Endothelial cell (in vitro differentiated cells): ENCODE results near the gene EPS8L1. TPM values are rescaled to one million over a fixed set of nuclear protein-coding genes. Genes with fewer than 3 reads are reported as not detected.

Experiments
- DNase-seq: peaks from one replicate; pipeline ENCODE4 v3.0.0; 2021; ENCODE audit warnings: low spot score
- H3K27ac Mint-ChIP-seq: one replicate; pipeline ENCODE4 v1.8.0; 2021; ENCODE audit warnings: mixed read lengths, inconsistent platforms; ENCODE audit not compliant: unreplicated experiment
- H3K27me3 Mint-ChIP-seq: one replicate; pipeline ENCODE4 v1.8.0; 2021; ENCODE audit warnings: mild to moderate bottlenecking, moderate library complexity, mixed read lengths, inconsistent platforms; ENCODE audit not compliant: unreplicated experiment
- H3K36me3 Mint-ChIP-seq: one replicate; pipeline ENCODE4 v1.8.0; 2021; ENCODE audit warnings: mild to moderate bottlenecking, low read depth, mixed read lengths, inconsistent platforms; ENCODE audit not compliant: unreplicated experiment
- H3K4me1 Mint-ChIP-seq: one replicate; pipeline ENCODE4 v1.8.0; 2021; ENCODE audit warnings: mild to moderate bottlenecking, mixed read lengths, inconsistent platforms; ENCODE audit not compliant: unreplicated experiment
- H3K4me3 Mint-ChIP-seq: one replicate; pipeline ENCODE4 v1.8.0; 2021; ENCODE audit warnings: mild to moderate bottlenecking, mixed read lengths, inconsistent platforms; ENCODE audit not compliant: unreplicated experiment
- H3K9me3 Mint-ChIP-seq: one replicate; pipeline ENCODE4 v1.8.0; 2021; ENCODE audit warnings: mixed read lengths, inconsistent platforms; ENCODE audit not compliant: unreplicated experiment
- total RNA-seq: library from RNA; stranded (reverse); fragmentation: NEBNext Ultra II Directional; extraction: Animal tissue kit (Norgen Biotek cat#: 25700); gene quantifications from one replicate; pipeline ENCODE4 v1.2.1, GENCODE V29; 2021; ENCODE audit not compliant: unreplicated experiment
- TF ChIP-seq, protein P1 (sequence below): fragments of 200-600 bp; sonication (generic); IDR thresholded peaks from one replicate; pipeline ENCODE4 v1.5.0; 2021; ENCODE audit warnings: antibody characterized with exemption; ENCODE audit not compliant: unreplicated experiment

The EPS8L1 gene
- total RNA-seq, 1 donor from 2014 or later, result 24.6 TPM

DNA sequence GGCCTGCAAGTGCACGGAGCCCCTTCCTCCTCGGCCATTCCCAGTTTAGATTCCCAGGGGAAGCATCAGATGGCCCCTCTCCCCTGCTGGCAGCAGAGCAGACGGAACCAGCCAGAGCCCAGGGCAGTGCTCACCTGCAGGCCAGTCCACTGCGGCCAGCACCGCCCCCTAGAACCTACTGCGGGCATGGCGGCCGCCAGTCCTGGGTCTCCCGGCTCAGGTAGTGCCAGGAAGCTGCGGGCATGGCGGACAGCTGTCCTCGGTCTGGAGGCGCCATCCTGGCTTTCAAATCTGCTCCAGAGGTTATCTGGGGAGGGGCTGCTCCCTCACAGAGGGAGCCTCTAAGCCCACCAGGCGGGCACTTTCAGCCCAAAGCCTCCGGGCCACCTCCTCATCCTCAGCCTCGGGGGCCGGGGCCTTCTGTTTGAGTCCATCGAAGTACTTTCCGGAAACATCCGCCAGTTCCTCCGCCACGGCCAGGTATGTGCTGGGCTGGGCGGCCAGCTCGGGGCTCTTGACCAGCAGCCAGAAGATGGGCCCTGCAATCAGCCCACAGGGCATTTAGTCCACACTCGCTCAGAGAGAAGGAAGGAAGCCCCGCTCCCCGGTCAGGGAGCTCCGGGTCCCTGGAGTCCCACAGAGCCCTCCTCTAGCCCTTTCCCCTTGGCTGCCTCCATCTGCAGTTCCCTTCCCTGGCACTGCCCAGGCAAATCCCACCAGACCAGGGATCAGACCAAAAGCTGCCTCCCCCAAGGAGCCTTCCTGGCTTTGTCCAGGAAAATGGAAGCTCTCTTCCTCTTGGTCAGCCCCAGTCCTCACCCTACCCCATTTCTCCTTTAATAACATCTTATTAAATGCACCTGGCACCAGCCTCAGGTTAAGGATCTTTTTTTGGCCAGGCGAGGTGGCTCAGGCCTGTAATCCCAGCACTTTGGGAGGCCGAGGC is 30.6 kb upstream of the EPS8L1 start:
- peaks cover 14% of the 10 kb centered on the region for H3K4me1 Mint-ChIP-seq
- peaks cover 6% of the 10 kb centered on the region for H3K27me3 Mint-ChIP-seq
- no peak overlapping the region for H3K27ac Mint-ChIP-seq
- TF ChIP-seq, protein P1, sequence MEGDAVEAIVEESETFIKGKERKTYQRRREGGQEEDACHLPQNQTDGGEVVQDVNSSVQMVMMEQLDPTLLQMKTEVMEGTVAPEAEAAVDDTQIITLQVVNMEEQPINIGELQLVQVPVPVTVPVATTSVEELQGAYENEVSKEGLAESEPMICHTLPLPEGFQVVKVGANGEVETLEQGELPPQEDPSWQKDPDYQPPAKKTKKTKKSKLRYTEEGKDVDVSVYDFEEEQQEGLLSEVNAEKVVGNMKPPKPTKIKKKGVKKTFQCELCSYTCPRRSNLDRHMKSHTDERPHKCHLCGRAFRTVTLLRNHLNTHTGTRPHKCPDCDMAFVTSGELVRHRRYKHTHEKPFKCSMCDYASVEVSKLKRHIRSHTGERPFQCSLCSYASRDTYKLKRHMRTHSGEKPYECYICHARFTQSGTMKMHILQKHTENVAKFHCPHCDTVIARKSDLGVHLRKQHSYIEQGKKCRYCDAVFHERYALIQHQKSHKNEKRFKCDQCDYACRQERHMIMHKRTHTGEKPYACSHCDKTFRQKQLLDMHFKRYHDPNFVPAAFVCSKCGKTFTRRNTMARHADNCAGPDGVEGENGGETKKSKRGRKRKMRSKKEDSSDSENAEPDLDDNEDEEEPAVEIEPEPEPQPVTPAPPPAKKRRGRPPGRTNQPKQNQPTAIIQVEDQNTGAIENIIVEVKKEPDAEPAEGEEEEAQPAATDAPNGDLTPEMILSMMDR, result no peak
- peaks cover 9% of the 10 kb centered on the region for H3K36me3 Mint-ChIP-seq
- no peaks in the 10 kb centered on the region for H3K9me3 Mint-ChIP-seq
- H3K4me3 Mint-ChIP-seq, result no peak overlapping the region
- DNase-seq, result no peak

DNA sequence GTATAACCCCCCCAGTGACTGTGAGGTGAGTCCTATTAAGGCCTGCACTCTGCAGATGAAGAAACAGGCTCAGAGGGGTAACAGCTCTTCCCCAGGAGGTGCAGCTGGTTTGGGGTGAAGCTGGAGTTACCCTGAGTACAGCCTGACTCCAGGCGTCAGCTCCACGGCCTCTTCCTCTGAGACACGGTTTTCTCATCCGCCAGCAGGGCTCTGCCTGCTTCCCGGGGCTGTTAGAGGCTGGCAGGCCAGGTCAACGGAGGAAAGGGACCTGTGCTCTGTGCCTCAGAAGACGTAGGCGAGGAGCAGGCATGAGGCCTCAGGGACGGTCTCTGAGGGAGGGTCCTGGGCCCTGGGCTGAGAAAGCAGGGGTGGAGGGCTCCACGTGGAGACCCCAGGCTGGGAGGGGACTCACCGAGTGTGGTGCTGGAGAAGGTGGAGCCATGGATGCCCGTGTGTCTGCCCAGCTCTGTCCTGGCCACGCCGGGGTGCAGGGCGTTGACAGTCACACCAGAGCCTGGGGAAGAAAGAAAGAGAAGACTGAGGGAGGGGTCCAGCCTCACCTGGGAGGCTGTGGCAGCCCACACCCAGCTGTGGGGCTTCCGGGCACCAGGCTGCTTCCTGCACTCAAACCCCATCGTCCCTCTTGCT is 28.6 kb upstream of the EPS8L1 start:
- H3K36me3 Mint-ChIP-seq, result peaks cover 7% of the 10 kb centered on the region
- TF ChIP-seq, protein P1, result no peak
- H3K27ac Mint-ChIP-seq, result no peak overlapping the region
- DNase-seq, result no peak
- H3K27me3 Mint-ChIP-seq, result peaks cover 3% of the 10 kb centered on the region
- peaks cover 7% of the 10 kb centered on the region for H3K4me1 Mint-ChIP-seq
- H3K9me3 Mint-ChIP-seq, result no peaks in the 10 kb centered on the region
- no peak overlapping the region for H3K4me3 Mint-ChIP-seq

DNA sequence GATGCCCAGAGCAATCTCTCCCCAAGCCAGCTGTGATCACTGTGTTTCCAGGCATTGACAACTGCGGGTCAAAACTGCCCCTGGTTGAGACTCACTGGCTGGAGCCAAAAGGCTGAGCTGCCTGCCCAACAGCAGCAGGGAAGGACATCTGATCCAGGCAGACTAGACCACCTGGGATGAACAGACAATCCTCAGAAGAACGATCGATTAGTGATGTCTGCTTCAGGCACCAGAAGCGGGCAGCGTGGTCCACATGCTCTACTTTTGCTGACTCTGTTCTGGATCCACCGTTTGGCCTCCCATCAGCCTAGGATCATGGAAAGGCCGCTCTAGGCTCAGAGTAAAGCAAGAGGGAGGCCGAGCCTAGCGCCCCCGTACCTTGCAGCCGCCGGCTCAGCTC is 27.7 kb upstream of the EPS8L1 start:
- TF ChIP-seq, protein P1, result no peak
- no peak for DNase-seq
- no peak overlapping the region for H3K27ac Mint-ChIP-seq
- no peak overlapping the region for H3K4me3 Mint-ChIP-seq
- H3K36me3 Mint-ChIP-seq, result peaks cover 7% of the 10 kb centered on the region
- no peaks in the 10 kb centered on the region for H3K4me1 Mint-ChIP-seq
- peaks cover 3% of the 10 kb centered on the region for H3K27me3 Mint-ChIP-seq
- H3K9me3 Mint-ChIP-seq, result no peaks in the 10 kb centered on the region

DNA sequence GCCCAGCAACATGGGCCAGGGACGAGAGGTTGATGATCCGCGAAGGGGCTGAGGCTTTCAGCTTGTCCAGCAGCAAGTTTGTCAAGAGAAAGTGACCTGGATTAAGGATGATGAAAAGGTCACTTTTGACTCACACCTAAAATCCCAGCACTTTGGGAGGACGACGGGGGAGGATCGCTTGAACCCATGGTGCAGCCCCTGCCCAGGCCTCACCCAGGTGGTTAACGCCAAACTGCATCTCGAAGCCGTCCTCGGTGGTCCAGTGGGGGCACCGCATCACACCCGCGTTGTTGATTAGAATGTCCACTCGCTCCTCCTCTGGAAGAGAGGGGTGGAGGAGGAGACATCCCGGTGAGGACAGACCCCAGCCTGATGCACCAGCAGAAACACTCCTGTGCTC is 27.2 kb upstream of the EPS8L1 start:
- Mint-ChIP-seq H3K27me3 (peaks cover 3% of the 10 kb centered on the region), H3K4me1 (no peaks in the 10 kb centered on the region), H3K4me3 (no peak overlapping the region), H3K9me3 (no peaks in the 10 kb centered on the region), H3K36me3 (peaks cover 7% of the 10 kb centered on the region), H3K27ac (no peak overlapping the region)
- no peak for DNase-seq
- TF ChIP-seq, protein P1, result no peak
